Left ventricle myocardium inferior (tissue), 1 donor: ENCODE data around the gene GREM2. TPM values are rescaled to one million over a fixed set of nuclear protein-coding genes. Genes with fewer than 3 reads are reported as not detected.

Source experiments
- DNase-seq: peaks from one replicate; pipeline ENCODE4 v3.0.0-alpha.2; 2020
- H3K27ac ChIP-seq: fragments of 200-600 bp; replicated peaks from 2 replicates; pipeline ENCODE4 v1.8.0; 2021
- H3K27me3 ChIP-seq: fragments of 200-600 bp; 2 replicates; pipeline ENCODE4 v1.8.0; 2021; ENCODE audit warnings: low read depth
- H3K36me3 ChIP-seq: fragments of 200-600 bp; 2 replicates; pipeline ENCODE4 v1.8.0; 2021
- H3K4me1 ChIP-seq: fragments of 200-600 bp; 2 replicates; pipeline ENCODE4 v1.8.0; 2021
- H3K4me3 ChIP-seq: fragments of 200-600 bp; 2 replicates; pipeline ENCODE4 v1.8.0; 2021; ENCODE audit warnings: mild to moderate bottlenecking, moderate library complexity
- H3K9me3 ChIP-seq: fragments of 200-600 bp; replicated peaks from 2 replicates; pipeline ENCODE4 v1.8.0; 2021
- CTCF ChIP-seq: fragments of 200-600 bp; IDR thresholded peaks from 2 replicates; pipeline ENCODE4 v1.8.0; 2021; ENCODE audit warnings: antibody characterized with exemption, mild to moderate bottlenecking, borderline replicate concordance
- intact Hi-C: fragments of 100-400 bp; cut with micrococcal nuclease; formaldehyde crosslinking; loops from one replicate; pipeline ENCODE4 v1.11.0; 2022
- total RNA-seq: library from RNA; stranded (reverse); fragmentation: NEBNext Ultra II Directional; extraction: Animal tissue kit (Norgen Biotek cat#: 25700); gene quantifications from one replicate; pipeline ENCODE4 v1.2.1, GENCODE V29; 2021
- donor health status: DM: no; HTN: yes; CAD: no; lungs with severe emphysema.

Gene GREM2
- total RNA-seq, 1 donor from 2014 or later, result not detected

- intact Hi-C loops, result no loop called here
- no peak for TF ChIP-seq CTCF
- H3K27me3 ChIP-seq, result peaks cover 18% of the 10 kb centered on the region
These were observed 124.5 kb downstream of the GREM2 start for GRCh38 chr1:240487493-240487892.

GRCh38 chr1:240486611-240487010 is 125.3 kb downstream of the GREM2 start:
- no peaks in the 10 kb centered on the region for H3K9me3 ChIP-seq
- H3K27me3 ChIP-seq, result peaks cover 11% of the 10 kb centered on the region
- no peak for TF ChIP-seq CTCF
- no peak overlapping the region for H3K27ac ChIP-seq
- no peak for DNase-seq
- H3K36me3 ChIP-seq, result no peaks in the 10 kb centered on the region
- H3K4me3 ChIP-seq, result no peak overlapping the region
- no peaks in the 10 kb centered on the region for H3K4me1 ChIP-seq
- intact Hi-C loops, result no loop called here

More at GRCh38 chr1:240487493-240487892, 124.5 kb downstream of the GREM2 start:
- DNase-seq, result no peak
- Histone ChIP-seq H3K27ac (no peak overlapping the region), H3K4me1 (no peaks in the 10 kb centered on the region), H3K36me3 (no peaks in the 10 kb centered on the region), H3K9me3 (no peaks in the 10 kb centered on the region), H3K4me3 (no peak overlapping the region)

GRCh38 chr1:240484804-240485443 is 127.0 kb downstream of the GREM2 start:
- intact Hi-C loops, result no loop called here
- Histone ChIP-seq H3K27ac (no peak overlapping the region), H3K9me3 (no peaks in the 10 kb centered on the region), H3K4me3 (no peak overlapping the region), H3K4me1 (no peaks in the 10 kb centered on the region), H3K36me3 (no peaks in the 10 kb centered on the region), H3K27me3 (no peaks in the 10 kb centered on the region)
- no peak for DNase-seq
- TF ChIP-seq CTCF, result no peak

- no peak overlapping the region for H3K4me3 ChIP-seq
- no peaks in the 10 kb centered on the region for H3K4me1 ChIP-seq
- no peaks in the 10 kb centered on the region for H3K9me3 ChIP-seq
- H3K27ac ChIP-seq, result no peak overlapping the region
- no peak for DNase-seq
- intact Hi-C loops, result no loop called here
- H3K36me3 ChIP-seq, result no peaks in the 10 kb centered on the region
- TF ChIP-seq CTCF, result no peak
- H3K27me3 ChIP-seq, result no peaks in the 10 kb centered on the region
These were observed 133.4 kb downstream of the GREM2 start for GRCh38 chr1:240478536-240478935.

GRCh38 chr1:240475832-240476231 is 136.1 kb downstream of the GREM2 start:
- H3K27ac ChIP-seq, result no peak overlapping the region
- no peak overlapping the region for H3K4me3 ChIP-seq
- no peaks in the 10 kb centered on the region for H3K9me3 ChIP-seq
- DNase-seq, result no peak
- no peaks in the 10 kb centered on the region for H3K27me3 ChIP-seq
- intact Hi-C loops, result no loop called here
- no peaks in the 10 kb centered on the region for H3K36me3 ChIP-seq
- H3K4me1 ChIP-seq, result no peaks in the 10 kb centered on the region
- TF ChIP-seq CTCF, result no peak
